SK-N-SH treated with all-trans-retinoic acid at 6 μM for 48 hours (cell line): ENCODE data around the gene LYPLAL1.

Experiments
- ESRRG ChIP-seq: fragments of 250-450 bp; sonication (Bioruptor Pico); IDR thresholded peaks from 2 replicates; pipeline ENCODE4 v1.6.1; 2021; ENCODE audit warnings: mild to moderate bottlenecking
- ISL1 ChIP-seq: fragments of 250-450 bp; sonication (Bioruptor Pico); IDR thresholded peaks from 2 replicates; pipeline ENCODE4 v2.1.2; 2022; ENCODE audit warnings: mild to moderate bottlenecking, moderate library complexity
- RARB ChIP-seq: fragments of 250-450 bp; sonication (Bioruptor Pico); IDR thresholded peaks from 2 replicates; pipeline ENCODE4 v1.8.0; 2021; ENCODE audit warnings: mild to moderate bottlenecking, moderate library complexity
- ZFP3 ChIP-seq: fragments of 250-450 bp; sonication (Bioruptor Pico); IDR thresholded peaks from 2 replicates; pipeline ENCODE4 v1.5.0; 2020; ENCODE audit warnings: mild to moderate bottlenecking, moderate library complexity
- ZFP30 ChIP-seq: fragments of 450-650 bp; formaldehyde crosslinking; IDR thresholded peaks from 2 replicates; pipeline ENCODE4 v1.5.0; 2022; ENCODE audit warnings: mild to moderate bottlenecking, moderate library complexity
- ZNF565 ChIP-seq: fragments of 450-650 bp; formaldehyde crosslinking; conservative IDR thresholded peaks from 2 replicates; pipeline ENCODE4 v1.5.0; 2020; ENCODE audit warnings: low read depth, mild to moderate bottlenecking, moderate library complexity
- ZNF70 ChIP-seq: fragments of 450-650 bp; formaldehyde crosslinking; IDR thresholded peaks from 2 replicates; pipeline ENCODE4 v1.5.0; 2020; ENCODE audit warnings: mild to moderate bottlenecking, moderate library complexity
- TF ChIP-seq, protein P1 (sequence below): fragments of 250-450 bp; sonication (Bioruptor Pico); IDR thresholded peaks from 2 replicates; pipeline ENCODE4 v1.8.0; 2020; ENCODE audit warnings: mild to moderate bottlenecking, moderate library complexity, borderline replicate concordance
- TF ChIP-seq, protein P2 (sequence below): fragments of 250-450 bp; sonication (Bioruptor Pico); IDR thresholded peaks from 2 replicates; pipeline ENCODE4 v1.5.1; 2020; ENCODE audit warnings: low read depth, mild to moderate bottlenecking, moderate library complexity
- TF ChIP-seq, protein P3 (sequence below): fragments of 250-450 bp; sonication (Bioruptor Pico); IDR thresholded peaks from 2 replicates; pipeline ENCODE4 v1.5.0; 2020; ENCODE audit warnings: mild to moderate bottlenecking, moderate library complexity

DNA sequence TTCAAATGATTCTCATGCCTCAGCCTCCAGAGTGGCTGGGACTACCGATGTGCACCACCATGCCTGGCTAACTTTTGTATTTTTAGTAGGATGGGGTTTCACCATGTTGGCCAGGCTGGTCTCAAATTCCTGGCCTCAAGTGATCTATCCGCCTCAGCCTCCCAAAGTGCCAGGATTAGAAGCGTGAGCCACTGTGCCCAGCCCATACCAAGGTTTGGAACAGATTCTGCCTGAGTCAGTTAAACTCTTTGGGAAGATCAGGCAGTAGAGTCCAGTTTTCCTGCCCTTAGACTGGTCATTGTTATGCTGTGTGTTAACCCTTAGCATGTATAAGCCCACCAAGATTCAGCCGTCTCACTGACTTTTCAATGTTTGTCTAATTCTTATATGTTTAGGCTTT is 48.3 kb upstream of the LYPLAL1 start:
- TF ChIP-seq, protein P1, sequence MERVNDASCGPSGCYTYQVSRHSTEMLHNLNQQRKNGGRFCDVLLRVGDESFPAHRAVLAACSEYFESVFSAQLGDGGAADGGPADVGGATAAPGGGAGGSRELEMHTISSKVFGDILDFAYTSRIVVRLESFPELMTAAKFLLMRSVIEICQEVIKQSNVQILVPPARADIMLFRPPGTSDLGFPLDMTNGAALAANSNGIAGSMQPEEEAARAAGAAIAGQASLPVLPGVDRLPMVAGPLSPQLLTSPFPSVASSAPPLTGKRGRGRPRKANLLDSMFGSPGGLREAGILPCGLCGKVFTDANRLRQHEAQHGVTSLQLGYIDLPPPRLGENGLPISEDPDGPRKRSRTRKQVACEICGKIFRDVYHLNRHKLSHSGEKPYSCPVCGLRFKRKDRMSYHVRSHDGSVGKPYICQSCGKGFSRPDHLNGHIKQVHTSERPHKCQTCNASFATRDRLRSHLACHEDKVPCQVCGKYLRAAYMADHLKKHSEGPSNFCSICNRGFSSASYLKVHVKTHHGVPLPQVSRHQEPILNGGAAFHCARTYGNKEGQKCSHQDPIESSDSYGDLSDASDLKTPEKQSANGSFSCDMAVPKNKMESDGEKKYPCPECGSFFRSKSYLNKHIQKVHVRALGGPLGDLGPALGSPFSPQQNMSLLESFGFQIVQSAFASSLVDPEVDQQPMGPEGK (CRISPR knock-in tag): no peak
- TF ChIP-seq ZFP3 (CRISPR knock-in tag) (no peak), ZNF565 (CRISPR knock-in tag) (no peak), ZFP30 (CRISPR knock-in tag) (no peak), RARB (no peak), ESRRG (no peak), ZNF70 (CRISPR knock-in tag) (no peak), ISL1 (CRISPR knock-in tag) (no peak)
- TF ChIP-seq, protein P2, sequence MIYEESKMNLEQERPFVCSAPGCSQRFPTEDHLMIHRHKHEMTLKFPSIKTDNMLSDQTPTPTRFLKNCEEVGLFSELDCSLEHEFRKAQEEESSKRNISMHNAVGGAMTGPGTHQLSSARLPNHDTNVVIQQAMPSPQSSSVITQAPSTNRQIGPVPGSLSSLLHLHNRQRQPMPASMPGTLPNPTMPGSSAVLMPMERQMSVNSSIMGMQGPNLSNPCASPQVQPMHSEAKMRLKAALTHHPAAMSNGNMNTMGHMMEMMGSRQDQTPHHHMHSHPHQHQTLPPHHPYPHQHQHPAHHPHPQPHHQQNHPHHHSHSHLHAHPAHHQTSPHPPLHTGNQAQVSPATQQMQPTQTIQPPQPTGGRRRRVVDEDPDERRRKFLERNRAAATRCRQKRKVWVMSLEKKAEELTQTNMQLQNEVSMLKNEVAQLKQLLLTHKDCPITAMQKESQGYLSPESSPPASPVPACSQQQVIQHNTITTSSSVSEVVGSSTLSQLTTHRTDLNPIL (CRISPR knock-in tag): no peak
- TF ChIP-seq, protein P3, sequence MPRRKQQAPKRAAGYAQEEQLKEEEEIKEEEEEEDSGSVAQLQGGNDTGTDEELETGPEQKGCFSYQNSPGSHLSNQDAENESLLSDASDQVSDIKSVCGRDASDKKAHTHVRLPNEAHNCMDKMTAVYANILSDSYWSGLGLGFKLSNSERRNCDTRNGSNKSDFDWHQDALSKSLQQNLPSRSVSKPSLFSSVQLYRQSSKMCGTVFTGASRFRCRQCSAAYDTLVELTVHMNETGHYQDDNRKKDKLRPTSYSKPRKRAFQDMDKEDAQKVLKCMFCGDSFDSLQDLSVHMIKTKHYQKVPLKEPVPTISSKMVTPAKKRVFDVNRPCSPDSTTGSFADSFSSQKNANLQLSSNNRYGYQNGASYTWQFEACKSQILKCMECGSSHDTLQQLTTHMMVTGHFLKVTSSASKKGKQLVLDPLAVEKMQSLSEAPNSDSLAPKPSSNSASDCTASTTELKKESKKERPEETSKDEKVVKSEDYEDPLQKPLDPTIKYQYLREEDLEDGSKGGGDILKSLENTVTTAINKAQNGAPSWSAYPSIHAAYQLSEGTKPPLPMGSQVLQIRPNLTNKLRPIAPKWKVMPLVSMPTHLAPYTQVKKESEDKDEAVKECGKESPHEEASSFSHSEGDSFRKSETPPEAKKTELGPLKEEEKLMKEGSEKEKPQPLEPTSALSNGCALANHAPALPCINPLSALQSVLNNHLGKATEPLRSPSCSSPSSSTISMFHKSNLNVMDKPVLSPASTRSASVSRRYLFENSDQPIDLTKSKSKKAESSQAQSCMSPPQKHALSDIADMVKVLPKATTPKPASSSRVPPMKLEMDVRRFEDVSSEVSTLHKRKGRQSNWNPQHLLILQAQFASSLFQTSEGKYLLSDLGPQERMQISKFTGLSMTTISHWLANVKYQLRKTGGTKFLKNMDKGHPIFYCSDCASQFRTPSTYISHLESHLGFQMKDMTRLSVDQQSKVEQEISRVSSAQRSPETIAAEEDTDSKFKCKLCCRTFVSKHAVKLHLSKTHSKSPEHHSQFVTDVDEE (CRISPR knock-in tag): no peak
